IPS-11a (cell line): ENCODE results near the gene CKMT2.

ENCODE experiments used
- H3K4me3 ChIP-seq: one replicate; pipeline ENCODE4 v1.5.1; 2013; ENCODE audit warnings: low read depth, low read length, control low read depth

Gene CKMT2

DNA sequence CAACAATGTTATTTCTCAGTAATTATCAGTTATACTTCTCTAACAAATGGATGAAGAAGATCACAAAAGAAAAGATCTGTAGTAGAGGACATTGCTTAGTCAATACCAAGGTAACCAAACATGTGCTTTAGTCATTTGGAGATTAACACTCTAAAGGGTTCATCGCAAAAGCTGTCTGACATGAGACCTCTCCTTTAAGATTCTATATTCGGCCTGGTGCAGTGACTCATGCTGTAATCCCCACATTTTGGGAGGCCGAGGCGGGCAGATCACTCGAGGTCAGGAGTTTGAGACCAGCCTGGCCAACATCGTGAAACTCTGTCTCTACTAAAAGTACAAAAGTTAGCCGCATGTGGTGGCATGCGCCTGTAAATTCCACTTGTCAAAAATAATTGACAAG lies 18.3 kb upstream of the CKMT2 start:
- H3K4me3 ChIP-seq = no peak overlapping the region

DNA sequence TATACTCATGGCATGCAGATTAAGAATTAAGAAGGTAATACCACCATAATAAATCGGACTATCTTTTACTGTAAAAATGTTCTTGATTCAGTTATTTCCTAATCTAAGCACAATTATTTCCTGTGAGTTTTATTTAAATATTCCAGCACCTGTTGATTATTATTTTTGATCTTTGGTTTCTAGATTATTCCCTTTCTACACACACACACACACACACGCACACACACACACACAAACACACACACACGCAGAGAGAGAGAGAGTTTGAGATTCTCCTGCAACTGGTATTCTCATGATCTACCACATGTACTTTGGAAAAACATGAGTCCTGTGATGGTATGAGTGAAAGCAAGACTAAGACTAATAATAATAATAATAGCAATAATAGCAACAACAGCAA lies 17.0 kb upstream of the CKMT2 start:
- no peak overlapping the region for H3K4me3 ChIP-seq

DNA sequence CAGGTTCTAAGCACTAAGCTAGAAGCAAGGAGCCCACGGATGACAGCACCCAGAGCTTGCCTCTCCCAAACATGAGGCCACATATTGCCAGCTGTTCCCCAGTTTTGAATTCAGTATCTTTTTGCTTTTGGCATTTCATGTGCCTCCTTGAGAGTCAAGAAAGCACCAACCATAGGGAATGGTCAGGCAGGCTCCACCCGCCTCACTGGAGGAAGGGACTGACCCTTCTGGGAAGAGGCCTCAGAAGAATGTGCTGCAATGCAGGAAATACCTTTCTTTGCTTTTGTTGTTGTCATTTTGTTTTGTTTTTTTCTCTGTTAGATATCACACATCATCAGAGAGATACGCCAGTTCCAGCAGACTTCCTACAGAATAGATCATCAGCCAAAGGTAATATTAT lies 13.7 kb upstream of the CKMT2 start:
- no peak overlapping the region for H3K4me3 ChIP-seq

DNA sequence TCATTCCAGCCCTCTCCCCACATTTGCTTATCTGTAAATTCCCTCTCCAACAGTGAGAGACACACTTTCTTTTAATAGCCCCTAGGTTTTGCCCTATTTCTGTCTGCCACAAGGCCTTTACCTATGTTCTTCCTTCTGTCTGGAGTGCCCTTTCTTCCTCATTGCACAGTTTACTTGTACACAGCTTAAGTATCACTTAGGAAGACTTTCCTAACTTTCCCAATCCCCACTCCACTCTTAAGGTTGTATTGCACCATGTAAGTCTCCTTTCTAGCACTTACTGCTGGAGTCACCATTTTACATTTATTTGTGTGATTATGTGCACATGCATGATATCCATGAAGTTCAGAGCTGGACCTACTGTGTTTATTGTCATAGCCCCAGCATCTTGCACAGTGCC lies 10.8 kb upstream of the CKMT2 start:
- H3K4me3 ChIP-seq = no peak overlapping the region

DNA sequence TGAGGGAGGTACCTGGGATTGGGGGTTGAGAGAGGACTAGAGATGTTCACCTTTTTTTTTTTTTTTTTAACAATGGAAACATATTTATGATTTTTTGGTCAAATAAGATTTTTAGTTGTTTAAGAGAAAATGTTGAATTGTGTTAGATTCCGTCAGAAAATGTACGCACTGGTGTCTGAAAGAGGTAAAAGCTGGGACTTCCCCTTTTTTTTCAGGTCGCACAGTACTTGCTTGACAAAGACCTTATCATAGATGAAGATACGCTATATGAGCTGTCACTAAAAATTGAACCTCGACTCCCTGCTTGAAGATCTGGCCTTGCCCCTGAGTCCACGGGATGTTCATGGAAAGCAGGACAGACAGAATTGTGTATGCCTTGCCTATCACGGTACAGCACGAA lies 7.7 kb upstream of the CKMT2 start:
- no peak overlapping the region for H3K4me3 ChIP-seq

DNA sequence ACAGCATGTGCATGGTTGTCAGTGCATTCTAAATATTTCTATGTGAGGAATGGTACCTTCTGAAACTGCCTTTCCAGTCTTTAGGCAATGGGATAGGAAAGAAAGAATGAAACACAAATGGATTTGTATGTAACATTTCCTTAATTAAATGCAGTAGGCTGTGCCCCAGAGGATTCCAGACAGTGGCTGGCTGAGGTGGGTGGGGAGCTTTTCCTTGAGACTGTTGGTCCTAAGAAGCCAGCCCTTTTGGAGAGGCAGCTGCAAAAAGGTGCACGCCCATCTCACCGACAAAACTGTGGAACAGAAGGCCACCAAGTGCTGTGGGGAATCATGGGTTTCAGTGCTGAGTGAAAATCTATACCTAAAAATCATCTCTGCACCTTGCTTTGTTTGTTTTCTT lies 6.8 kb upstream of the CKMT2 start:
- no peak overlapping the region for H3K4me3 ChIP-seq

DNA sequence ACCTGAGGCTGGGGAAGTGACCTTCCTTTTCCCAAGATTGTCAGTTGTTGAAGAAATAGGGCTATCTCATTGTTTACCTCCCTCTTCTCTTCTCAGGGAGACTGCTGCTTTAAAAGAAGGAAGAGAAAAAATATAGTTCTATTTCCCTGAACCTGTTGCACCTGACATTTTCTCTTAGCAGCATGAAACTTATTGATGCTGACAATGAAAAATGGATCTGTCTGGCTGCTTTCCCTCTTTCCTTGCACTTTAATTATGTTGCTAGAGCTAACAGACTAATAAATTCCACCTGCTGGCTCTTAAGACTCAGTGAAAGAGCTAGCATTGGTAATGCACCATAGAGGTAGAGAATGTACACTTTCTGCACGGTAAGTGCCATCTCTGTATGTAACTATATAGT lies 6.2 kb upstream of the CKMT2 start:
- H3K4me3 ChIP-seq = no peak overlapping the region

DNA sequence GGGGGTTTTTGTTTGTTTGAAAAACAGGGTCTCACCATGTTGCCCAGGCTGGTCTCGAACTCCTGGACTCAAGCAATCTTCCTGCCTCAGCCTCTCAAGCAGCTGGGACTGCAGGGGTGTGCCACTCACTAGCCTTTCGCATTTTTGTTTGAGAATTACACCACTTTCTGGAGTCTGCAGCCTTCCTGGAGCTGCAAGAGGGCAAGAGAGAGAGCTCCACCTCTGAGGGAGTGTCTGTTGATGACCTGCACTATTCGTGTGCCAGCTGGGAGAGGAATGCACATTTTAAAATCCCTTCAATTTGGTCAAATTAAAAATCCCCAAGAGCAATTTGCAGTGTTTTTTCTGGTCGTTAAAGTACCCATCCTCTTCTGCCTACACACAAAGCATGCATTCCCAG lies 5.0 kb upstream of the CKMT2 start:
- no peak overlapping the region for H3K4me3 ChIP-seq

DNA sequence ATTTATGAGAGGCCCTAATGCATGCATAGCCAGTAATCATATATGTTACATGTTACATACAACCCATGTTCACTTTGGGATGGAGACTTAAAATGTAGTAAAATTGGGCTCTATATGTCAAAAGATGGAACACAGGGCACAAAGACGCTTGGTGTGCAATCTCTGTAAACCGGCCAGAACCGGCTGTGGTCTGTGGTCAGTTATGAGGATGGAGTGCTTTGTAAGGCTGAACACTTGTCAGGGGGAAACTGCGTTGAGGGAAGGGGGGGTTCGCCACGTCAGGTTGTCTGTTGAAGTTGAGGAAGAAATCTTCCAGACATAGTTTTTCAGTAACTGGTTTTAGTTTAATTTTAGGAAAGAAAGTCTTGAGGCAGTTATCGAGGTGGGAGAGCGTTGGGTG lies 2.7 kb upstream of the CKMT2 start:
- H3K4me3 ChIP-seq = no peak overlapping the region

DNA sequence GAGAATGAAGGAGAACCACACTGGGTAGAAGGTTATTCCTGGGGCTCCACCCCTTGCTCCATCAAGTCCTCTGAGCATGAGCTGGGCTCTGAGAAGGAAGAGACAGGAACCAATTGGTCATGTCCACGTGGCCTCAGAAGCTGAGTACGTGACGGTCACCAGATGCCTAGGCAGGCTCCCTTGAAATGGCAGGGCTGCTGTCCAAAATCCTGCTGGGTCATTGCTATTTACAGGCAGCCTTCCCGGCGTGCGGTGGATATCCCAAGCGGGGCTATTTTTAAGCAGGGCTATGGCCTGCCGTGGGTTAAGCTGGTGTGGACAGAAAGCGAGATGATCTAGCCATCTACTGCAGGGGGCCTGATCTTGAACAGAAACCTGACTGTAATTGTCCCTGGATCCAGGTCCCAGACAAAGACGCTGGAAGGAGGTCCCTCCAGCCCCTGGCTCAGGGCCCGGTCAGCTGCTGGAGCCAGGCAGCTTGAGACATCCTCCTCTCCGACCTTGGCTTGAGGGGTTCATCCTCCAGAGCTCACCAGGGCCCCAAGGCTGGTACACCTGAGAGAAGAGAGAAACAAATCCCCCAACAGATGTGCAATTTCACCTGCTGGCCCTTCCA lies 550 bp upstream of the CKMT2 start:
- H3K4me3 ChIP-seq = no peak overlapping the region

DNA sequence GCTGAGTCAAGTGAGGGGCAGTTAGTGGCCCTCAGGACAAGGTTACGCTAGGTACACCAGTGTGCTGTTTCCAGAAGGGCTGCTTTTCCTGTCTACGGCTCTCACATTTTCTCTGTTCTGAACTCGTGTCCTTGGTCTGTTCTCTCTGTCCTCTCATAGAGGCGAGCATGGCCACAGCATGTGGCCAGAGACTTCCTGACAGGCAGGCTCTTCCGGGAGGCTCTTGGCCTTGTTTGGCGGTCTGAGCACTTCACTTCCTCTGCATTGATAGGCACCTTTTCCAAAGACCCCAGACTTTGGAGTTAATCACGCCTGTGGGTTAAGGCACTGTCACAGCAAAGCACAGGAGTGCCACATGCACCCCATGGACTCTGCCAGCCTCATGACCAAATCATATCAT lies 1.2 kb downstream of the CKMT2 start:
- no peak overlapping the region for H3K4me3 ChIP-seq

DNA sequence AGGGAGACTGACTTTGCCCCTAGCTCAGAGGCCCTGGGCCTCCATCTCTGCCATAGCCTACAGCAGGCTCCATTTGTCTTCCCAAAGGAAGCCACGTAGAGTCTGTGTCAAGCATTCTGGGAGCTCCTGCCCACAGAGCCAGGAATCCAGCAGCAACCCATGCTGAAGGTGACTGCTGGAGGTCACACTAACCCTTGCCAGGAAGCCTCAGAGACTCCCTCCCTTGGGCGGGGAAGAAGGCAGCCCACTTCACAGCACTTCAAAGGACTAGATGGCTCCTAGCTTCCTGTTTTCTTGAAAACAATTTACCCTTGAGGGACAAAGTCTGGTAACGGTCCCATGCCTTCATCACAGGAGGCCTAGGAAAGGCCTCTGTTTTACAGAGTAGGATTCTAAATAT lies 1.7 kb downstream of the CKMT2 start:
- H3K4me3 ChIP-seq = no peak overlapping the region

DNA sequence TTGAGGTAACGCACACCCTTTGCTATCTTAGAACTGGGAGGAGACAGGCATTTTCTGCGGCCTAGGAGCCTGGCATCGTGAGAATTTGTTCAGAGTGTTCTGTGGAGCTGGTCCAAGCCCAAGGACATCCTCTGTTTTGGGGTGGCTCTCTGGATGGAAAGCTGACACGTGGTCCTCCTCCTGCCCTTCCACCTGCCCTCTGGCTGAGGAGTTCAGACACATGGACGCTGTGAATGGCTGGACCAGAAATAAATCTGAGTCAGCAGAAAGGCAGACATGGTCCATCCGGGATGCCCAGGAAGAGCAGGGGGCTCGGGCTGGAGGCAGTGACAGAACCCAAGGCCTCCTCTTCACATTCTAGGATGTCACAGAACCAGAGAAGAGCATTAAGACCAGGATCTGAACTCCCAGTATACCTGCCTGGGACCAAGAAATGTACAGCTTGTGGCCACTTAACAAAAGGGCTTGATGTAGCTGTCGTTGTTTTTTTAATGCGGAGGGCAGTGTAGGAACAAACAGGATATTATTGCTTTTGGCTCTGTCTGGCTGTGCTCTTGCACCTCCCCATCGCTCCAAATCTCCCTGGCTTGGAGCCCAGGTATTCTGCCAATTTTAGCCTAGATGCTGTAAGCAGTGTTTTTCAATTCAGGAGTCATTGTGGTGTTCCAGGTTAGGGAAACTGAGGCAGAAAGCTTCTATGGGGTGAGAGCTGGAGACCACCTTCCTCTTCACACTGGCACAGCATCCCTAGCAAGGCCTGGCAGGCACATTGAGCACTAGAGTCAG lies 2.4 kb downstream of the CKMT2 start:
- no peak overlapping the region for H3K4me3 ChIP-seq

DNA sequence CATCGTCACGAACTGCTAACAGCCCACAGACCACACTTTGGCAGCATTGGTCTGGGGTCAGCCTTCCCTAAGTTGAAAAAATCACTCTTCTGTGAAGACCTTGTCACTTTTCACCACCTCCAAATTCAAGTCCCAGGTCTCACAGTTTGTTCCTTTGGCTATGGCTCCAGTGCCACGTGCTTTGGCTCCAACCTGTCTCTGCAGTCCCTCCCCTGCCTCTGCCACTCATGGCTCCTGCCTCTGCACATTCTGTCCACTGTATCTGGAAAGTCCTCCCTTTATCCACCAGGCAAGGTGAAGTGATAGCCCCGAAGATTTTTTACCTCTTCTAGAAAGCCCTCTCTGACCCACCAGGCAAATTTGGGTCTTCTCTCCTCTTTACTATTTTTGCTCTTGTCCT lies 5.3 kb downstream of the CKMT2 start:
- no peak overlapping the region for H3K4me3 ChIP-seq

DNA sequence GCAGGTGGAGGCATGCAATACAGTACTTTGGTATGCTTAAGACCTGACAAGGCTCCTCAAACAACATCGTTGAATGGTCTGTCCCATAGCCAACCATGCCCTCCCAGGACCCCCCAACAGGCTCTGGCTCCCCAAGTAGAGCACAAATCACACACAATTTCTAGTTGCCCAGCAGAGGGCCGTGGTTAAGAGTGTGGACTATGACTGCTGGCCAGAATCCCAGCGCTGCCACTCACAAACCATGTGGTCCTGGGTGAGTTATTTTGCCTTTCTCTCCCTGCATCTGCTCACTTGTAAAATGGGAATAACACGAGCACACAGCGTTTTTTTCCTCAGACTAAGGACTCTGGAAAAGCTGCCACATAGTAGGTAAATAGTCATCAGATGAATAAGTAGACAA lies 6.5 kb downstream of the CKMT2 start:
- H3K4me3 ChIP-seq = no peak overlapping the region

DNA sequence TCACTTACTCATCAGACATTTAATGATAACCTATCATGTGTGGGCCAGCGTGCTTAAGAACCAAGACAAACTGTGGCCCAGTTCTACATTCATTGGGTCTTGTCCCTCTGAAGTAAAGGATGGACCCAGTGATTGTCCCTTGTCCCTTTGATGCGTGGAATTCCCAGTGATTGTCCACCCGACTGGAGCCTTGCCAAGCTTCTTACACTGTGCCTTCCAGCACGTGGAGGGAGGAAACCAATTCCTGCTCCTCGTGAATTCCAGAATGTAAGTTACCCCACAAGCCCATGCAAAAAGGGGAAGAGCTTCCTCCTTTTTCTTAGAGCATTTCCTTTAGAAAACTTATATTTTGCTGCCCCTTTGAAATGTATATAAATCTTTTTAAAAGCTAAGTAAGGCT lies 7.9 kb downstream of the CKMT2 start:
- H3K4me3 ChIP-seq = no peak overlapping the region

DNA sequence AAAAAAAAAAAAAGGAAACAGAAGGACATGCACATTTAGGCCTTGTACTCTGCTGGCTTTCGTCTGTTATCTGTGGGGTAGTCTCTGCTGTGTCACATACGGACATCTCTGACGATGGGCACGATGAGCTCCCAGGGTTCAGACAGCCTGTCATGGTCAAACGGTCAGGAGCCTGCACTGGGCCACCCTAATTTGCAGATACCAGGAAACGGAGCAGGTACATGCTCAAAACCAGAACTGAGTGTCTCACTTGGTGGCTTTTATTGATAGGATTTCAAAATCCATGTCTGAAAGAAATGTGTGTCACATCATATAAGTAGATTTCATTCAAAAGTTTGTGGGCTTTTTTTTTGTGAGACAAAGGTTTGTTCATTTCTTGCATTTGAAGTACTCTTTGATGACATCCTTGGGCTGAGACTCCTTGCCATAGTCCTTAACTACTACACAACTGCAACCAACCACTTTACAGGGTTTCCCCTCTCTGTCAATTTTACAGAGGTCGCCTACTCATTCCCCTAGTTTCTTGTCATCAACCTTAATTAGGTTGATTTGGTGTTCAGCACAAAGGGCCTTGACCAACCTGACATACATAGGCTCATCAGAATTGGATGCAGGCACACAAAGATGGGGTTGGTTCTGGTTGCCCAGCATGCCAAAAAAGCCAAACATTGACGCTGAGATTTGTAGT lies 9.0 kb downstream of the CKMT2 start:
- no peak overlapping the region for H3K4me3 ChIP-seq

DNA sequence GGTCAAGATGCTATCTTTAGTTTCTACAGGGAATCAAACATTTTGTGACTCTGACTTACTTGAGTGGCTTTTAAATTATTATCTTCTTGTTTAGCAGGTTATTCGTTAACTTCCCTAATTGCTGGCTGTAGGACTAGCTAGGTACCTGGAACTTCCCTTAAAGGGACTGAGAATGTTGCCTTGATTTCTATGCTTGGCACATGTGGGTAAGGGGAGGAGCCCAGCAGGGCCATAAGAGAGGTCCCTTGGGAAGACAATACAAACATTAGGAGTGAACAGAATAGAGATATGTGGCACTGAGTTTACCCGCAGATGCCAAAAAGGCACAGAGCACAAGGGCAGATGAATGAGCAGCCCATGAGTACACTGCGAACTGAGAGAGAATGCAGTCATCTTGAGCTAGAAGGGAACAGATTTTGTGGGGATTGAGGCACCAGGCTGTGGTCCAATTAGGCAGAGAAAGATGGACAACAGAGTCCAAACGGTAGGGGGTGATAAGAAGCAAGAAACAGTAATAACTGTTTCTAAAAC lies 9.8 kb downstream of the CKMT2 start:
- H3K4me3 ChIP-seq = no peak overlapping the region

DNA sequence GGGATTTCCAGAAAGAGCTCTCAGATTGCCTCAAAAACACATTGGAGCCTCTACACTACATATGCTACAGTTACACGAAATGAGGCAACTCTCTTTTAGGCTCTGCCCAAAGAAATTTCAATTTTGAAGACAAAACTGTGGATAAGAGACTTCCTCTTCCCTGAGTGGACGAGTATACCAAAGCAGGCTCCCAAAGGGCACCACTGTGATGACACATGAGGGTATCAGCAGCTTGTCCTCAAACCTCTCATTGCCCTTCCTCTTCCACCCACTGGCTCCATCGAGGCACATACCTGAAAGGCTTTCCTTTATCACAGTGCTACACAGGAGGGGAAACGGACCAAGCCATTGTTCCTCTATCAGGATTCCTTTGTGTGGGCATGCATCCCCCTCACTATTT lies 11.3 kb downstream of the CKMT2 start:
- no peak overlapping the region for H3K4me3 ChIP-seq

DNA sequence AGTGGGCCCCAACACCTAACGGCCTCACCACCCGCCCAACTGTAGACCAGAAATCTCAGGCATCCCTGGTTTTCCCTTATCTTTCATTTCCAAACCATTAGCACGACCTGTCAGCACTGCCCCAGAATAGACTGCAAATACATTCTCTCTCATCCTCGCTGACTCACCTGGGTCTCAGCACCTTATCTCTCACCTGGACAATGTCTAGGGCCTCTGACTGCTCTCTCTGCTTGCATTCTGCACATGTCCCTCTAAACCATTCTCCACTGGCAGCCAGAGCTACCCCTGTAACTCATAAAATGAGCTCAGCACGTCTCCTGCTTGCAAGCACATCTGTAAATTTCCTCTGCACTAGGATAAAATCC lies 12.7 kb downstream of the CKMT2 start:
- no peak overlapping the region for H3K4me3 ChIP-seq

DNA sequence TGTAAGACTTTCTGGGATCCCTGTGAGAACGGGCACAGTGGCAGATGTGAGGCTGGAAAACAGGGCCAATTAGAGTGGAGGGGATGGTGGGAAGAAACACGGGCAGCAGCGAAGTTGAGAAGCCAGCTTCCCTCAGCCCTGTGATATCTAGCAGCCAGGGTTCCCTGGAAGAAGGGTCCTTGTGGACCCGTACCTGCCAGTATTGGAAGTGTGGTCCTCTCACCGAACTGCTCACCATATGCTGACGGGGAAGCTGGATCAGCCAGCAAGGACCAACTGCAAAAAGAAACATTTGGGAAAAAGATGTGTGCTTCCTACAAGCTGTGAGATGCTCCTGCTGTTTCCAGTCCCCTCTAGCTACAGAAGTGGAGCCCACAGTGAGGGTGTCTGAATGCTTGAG lies 13.6 kb downstream of the CKMT2 start:
- H3K4me3 ChIP-seq = no peak overlapping the region

DNA sequence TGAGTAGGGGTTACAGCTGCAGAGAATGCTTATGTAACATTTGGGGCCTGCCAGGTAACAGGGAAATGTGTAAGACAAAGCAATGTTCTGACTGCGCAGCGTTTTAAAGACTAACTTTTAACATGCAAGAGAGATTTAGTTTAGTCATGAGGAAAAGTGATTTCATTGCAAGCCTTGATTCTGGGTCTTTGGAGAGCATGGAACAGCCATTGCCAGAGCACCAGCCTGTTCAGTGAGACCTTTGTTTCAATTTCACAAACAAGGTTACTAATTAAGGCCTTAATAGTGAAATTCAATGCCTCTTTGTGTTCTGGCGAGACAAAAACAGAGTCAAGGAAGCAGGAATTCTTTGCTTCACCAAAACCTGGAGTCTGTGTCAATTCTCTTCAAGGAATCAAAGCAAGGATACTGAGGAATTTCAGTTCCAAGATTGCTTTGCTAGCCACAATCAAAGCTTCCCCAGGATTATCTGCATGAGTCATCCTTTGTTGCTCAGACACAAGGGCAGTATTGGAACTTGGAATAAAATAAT lies 14.4 kb downstream of the CKMT2 start:
- no peak overlapping the region for H3K4me3 ChIP-seq
